Stimulated activated CD8-positive, alpha-beta memory T cell treated with anti-CD3 and anti-CD28 coated beads, Interleukin-4, amount 100 ng/mL, for 48 hours (primary cell): ENCODE data around the gene CACNB4.
"Not testable (repeated sequence)": the region's sequence is repeated elsewhere in the genome, so short reads cannot be mapped to it uniquely, and the experiment has no call there.

Experiments used
- DNase-seq: peaks from one replicate; pipeline ENCODE4 v3.0.0-alpha.2; 2020

Gene CACNB4

DNA sequence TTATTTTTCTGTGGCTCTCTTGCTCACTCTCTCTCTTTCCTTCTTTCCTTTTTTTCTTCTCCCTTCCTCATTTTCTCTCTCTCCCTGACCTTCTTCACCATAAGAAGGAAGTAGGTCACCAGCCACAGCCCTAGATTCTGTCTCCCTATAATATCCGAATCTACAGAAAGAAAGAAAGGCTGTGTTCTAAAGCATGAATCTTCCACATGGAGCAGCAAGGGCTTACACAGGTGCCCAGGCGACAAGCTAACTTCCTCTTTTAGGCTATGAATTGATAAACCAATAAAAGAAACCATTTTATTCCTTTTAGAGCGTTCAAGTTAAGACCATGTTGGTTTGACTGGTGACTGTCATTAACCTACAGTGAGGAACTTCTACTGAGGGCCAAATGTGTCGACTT lies 49.3 kb downstream of the CACNB4 start:
- DNase-seq, result no peak

DNA sequence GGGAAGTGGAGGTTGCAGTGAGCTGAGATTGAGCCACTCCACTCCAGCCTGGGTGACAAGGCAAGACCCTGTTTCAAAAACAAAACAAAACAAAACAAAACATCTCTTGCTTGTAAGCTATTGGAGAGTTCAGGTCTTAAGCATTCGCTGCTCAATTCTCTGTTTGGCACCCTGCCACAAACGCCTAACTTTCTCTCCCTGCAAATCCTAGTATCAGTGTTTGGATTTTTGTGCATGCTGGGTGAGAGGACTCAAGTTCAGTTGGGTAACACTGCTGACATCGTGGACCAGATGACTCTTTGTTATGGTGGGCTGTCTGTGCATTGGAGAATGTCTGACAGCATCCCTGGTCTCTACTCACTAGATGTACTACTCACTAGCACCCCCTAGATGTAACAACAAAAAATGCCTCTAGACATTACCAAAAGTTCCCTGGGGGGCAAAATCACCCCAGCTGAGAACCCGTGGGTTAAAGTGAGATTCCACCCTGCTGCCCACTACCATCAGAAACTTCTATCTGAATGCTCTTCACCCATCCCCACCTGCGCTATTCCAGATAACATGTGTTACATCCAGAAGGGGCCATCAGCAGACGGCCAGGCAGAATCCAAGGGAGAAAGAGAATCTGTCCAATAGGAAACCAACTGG lies 50.9 kb downstream of the CACNB4 start:
- no peak for DNase-seq

DNA sequence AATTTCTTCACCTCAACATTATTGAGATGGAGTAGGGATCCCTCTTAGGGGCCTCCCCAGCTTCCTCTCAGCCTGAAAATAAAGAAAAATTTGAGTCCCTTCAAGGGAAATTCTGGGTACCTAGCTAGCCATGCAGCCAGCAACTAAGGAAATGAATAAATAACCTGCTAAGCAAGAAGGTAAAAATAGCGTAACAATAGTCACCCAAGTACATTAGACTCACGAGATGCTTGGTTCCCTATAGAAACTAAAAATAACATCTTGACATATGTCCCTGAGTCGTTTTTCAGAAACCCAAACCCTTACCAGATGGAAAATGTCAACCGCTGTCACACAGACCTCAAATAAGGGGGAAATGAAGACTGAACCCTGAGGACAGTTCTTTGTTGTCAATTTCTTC lies 51.9 kb downstream of the CACNB4 start:
- no peak for DNase-seq

DNA sequence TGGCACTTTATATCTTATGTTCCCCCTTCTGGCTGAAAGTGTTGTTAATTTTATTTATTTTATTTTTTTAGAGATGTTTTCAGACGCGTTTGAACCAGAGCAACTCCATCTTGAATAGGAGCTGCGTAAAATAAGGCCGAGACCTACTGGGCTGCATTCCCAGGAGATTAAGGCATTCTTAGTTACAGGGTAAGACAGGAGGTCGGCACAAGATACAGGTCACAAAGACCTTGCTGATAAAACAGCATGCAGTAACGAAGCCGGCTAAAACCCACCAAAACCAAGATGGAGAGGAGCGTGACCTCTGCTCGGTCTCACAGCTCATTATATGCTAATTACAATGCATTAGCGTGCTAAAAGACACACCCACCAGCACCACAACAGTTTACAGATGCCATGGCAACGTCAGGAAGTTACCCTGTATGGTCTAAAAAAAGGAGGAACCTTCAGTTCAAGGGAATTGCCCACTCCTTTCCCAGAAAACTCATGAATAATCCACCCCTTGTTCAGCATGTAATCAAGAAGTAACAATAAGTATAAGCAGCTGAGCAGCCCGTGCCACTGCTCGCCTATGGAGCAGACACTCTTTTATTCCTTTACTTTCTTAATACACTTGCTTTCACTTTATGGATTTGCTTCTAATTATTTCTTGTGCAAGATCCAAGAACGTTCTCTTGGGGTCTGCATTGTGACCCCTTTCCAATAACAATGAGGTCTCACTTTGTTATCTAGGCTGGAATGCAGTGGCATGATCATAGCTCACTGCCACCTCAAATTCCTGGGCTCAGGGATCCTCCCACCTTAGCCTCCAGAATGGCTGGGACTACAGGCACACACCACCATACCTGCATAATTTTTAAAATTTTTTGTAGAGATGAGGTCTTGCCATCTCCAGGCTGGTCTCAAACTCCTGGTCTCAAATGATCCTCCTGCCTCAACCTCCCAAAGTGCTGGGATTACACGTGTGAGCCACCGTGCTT lies 55.9 kb downstream of the CACNB4 start:
- no peak for DNase-seq

DNA sequence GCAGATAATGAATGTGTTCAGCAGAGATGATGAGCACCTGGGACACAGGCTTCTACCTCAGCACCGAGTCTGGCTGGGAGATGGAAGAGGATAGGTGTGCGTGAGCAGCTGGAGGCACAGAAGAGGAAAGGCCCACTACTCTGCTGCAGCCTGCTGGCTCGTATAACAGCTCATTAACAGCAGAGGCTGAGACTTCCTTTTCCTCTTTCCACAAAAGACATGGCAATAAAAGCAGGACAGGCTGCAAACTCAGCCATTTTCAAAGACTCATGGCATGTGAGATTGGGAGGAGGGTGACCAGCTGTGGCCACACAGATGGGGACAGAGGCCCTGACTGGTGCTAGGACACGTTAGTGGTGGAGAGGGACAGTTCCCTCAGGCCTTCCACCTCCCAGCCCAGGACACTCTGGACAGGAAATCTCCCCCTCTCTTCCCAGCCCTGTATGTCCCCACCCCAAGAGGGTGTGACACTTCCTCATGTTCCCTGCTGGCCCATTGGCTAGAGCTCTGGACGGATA lies 60.3 kb downstream of the CACNB4 start:
- DNase-seq, result no peak

DNA sequence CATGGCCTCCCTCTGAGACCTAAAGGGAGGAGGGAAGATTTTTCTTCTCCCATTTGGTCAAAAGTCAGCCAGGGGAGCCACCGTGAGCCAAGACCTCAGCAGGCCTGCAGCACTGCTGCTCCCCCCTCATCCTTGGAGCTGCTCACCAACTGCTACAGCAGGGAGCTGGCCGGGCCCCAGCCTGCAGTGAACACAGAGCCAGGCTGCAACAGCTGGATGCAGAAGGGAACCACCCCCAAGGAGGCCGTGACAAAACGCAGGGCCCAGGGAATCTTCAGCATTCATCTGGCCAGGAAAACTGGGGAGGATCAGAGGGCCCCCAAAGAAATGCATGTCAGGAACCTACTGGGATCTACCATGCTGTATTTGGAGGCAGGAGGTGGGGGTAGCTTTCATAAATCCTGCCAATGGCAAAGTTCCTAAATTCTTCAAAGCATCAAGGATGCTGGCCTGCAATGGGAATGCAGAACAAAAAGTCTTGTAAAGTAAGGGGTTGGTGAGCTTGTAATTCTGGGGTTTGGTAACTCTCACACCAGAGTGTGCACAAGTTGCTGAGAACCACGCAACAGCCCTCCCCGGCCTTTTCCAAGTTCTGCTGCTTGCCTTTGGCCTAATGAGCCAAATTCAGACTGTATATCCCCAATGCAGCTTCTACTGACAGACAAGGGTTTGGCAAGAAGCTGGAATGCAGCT lies 61.0 kb downstream of the CACNB4 start:
- no peak for DNase-seq

DNA sequence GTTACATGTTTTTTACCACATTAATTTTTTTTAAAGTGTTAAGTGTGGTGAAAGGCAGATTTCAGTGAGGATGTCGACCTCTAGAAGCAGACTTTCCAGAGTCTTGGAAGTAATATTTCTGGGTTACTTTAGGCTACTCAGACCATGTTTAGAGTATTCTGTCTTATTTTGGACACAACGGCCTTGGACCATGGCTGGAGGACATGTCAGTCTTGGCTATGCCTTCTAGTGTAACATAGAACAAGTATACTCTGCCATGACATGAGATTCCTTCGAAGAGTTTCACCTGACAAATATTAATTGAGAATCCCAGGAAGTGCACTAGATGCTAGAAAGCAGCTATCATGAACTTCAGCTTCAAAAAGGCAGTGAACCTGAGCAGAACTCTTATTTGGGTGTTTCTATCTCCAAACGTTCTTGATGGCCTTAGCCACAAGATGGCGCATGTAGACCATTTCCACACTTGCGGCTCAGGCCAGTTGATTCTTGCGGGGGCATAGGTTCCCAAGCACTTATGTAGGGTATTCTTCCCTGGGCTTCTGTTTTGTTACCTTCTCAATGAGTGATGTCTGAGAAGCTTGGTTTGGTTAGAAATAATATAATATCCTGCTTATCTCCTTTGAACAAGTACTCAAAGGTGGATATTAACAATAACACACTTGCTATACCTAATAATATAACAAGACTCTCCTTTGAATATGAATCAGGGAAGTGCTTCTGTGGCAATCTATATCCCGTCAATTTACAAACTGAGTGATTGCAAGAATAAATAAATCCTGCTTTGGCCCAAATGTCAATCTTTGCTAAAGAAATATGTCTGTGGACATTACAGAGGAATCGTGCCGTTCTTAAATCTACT lies 62.0 kb downstream of the CACNB4 start:
- peak; percentile 66 for DNase-seq

DNA sequence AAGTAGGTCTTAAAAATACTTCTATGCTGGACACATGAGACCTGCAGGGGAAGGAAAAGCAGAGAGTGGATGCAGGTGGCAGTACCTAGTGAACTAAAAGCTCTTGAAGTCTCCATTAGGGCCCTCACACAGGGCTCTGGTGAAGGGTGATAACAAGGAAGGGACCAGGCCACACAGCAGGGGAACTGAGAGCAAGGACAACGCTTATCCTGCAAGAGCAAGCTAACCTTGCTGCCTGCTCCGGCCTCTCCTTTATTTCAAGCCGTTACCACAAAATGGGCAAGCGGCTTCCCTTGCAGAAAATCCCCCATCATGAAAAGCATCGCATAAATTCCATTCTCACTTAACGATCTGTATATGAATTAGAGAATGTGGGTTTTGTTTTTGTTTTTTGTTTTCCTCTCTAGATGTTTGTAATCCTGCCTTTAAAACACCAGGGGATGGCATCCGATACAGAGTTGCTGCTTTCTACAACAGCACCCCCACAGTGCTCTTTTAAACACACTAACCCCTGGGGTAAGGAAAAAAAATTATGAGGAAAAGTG lies 64.5 kb downstream of the CACNB4 start:
- DNase-seq, result no peak

DNA sequence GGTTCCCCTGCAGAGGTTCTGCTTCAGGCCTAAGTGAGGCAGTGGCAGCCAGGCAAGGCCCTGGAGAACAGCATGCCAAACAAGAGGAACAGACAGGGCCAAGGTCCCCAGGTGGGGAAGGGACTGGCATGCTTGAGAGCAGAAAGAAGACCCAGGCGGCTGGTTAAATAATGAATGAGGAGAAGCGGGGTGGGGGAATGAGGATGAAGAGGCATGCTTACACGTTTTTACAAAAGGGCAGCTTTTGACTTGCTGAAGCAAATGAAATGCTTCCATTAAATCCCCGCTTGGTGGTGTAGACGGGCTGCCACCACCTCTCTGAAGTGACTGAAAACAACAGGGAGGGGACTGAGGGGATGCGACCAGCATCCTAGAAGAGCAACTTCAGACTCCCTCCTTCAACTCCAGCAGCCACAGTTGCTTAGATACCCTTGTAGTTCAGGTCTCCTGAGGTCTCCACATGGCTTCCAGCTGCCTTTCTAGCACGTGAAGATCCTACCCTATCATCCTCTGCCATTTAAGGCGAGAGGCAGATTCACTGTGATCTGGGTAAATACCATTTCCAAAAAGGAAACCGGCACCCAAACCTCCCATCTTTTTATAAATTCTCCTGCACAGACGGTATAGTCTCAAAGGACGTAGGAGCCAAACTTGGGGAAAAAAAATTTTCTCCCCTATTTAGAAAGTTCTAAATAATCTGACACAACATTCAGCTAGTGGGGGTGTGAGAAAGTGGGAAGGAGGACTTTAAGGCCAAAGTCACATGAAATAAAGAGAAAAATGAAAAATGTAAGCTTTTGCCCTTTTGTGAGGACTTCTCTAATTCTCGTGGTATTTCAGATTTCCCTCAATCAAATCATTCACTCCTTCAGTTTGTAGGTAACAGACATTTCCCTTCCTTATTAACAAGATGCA lies 65.6 kb downstream of the CACNB4 start:
- DNase-seq, result no peak

DNA sequence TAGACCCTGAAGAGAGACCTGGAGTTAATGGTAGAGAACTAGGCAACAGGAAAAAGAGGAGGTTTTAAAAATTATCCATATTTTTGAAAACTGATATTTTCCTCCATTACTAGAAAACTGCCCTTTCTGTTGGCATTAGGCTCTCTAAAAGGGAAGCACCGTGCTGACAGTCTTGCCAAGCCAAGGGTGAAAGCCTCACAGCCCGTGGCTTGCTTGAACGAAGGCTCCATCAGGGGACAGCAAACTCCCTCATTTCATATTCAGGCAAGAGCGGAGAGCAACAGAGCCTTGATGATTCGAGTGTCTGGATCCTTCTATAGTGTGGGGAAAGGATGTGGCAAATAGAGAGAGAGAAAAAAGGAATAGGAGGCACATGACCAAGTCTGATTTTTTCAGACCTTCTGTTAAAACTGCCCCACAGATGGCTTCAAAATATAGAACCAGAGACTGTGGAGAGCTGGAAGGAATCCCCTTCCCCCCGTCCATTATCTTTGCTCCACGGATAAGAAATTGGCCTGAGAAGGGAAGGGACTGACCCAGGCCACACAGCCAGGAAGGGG lies 67.0 kb downstream of the CACNB4 start:
- no peak for DNase-seq

DNA sequence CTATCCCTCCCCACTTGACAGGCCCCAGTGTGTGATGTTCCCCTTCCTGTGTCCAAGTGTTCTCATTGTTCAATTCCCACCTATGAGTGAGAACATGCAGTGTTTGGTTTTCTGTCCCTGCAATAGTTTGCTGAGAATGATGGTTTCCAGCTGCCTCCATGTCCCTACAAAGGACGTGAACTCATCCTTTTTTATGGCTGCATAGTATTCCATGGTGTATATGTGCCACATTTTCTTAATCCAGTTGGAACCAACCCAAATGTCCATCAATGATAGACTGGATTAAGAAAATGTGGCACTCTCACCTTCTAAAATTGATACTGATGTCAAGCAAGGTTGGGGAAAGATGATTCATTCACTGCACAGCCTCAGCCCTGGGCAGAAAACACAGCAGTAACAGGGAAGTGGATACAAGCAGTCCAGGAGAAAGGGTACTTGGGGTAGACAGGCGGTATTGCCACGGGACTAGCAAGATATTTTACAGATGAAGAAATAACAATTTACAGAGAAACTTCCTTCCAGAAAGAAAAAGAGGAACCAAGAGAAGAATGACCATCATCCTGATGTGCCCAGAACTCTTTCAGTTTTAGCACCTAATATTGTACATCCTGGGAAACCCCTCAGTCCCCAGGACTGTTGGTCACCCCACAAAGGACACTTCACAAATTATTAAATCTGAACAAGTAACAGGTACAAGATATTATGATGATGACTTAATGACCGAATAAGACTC lies 68.1 kb downstream of the CACNB4 start:
- not testable (repeated sequence) for DNase-seq

DNA sequence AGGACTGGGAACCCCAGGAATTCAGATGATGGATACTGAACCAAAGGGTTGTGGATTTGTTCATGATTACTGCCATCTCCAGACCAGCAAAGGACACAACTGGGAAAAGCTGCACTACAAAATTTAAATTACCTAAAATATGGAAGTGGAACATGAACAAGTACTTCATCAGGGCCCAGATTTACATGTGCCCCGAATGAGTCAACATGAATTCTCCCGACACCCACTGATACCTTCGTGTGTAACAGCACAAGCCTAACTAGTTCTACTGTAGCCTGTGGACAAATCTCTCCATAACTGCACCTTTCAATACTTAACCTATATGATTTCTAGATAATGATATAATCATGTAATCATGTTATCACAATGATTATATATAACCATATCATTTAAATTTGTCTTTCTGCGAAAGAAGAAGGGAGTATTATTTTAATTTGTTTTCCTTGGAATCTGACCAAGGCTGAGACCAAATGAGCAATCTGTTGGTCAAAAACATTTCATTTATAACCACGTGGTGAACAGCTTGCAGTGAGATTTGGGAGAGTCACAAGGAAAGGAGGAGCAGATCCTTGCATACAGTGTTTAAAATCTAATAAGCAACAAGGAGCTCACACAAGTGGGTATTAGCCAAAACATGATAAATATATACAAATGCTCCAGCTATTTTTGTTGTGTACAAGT lies 70.5 kb downstream of the CACNB4 start:
- DNase-seq, result no peak

DNA sequence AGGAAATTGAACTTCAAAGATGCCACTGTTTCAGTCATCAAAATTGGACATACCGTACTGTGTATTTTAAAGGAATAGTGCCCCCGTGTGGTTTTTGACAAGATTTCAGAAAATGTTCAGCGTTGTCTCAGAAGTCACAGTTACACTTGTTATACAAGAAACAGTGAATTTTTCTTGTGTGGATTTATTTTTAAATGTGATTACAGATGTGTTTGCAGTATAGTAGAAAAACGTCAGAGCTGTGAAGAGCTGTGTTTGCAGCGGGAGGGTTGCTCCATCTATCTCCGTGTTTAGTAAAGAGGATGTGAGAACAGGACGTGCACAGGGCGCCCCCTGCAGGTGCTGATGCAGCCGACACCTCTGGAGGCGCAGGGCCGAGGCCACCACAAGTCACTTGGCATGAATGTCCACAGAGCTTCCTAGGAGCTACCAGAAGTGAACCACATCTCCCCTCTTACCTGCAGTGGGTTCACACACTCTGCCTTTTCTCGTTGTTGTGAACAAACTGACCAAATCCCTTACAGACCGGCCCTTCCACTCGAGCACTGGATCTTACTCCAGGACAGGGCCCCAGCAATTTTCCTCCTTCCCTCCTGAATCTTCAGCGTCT lies 73.1 kb downstream of the CACNB4 start:
- peak; percentile 89 for DNase-seq

DNA sequence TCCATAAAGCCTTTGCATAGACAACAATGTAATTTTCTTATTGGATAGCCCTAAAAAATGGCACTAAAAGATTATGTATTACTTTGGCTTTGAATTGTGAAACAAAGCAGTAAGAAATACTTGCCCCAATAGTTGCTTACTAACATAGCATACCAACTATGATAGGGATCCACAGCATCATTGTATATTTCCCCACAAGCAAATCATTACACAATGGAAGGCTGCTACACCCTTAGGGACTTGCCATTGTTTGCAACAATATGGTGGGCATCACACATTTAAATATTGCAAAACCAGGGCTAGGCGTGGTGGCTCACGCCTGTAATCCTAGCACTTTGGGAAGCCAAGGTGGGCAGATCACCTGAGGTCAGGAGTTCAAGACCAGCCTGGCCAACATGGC lies 74.4 kb downstream of the CACNB4 start:
- DNase-seq, result no peak

DNA sequence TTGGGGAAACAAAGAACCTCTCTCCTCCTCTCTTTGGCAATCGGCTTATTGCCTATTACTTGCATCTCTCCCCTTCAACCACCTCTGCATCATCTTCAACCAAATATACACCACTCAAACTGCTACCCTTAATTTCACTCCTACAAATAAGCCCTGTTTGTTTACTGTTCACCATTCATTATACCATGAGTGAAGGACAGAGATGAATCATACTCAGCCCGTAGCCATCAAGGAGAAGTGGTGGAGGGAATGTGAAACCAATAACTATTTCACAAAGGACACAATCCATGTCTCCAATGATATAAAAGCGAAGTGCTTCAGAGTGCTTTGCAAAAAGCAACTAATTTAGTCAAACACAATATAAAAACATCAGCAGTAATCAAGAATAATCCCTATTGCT lies 76.8 kb downstream of the CACNB4 start:
- no peak for DNase-seq

DNA sequence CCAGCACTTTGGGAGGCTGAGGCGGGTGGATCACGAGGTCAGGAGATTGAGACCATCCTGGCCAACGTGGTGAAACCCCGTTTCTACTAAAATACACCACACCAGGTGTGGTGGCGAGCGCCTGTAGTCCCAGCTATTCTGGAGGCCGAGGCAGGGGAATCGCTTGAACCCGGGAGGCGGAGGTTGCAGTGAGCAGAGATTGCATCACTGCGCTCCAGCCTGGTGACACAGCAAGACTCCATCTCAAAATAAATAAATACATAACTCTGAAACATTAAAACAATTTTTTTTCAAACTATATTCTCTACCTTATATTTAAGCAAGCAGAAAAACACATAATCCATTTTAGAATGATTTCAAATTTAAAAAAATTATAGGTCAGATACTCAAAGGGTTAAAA lies 77.8 kb downstream of the CACNB4 start:
- DNase-seq, result not testable (repeated sequence)

DNA sequence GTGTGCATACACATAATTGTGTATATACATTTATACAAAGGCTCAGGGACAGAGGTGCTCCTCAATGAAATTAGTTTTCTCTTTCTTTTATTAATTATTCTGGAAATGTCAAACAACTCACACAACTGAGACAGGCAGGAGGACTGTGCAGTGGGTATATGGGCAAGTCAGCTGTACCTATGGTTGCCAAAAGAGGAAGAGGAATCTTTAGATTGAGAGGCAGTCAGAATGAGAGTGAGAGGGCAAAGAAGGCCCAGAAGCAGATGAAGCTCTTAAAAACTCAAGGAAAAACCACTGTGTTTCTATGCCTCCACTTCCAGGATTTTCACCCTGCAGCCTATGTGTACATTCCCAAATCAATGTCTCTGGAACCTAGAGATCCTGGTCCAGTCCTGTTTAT lies 79.1 kb downstream of the CACNB4 start:
- DNase-seq, result no peak

DNA sequence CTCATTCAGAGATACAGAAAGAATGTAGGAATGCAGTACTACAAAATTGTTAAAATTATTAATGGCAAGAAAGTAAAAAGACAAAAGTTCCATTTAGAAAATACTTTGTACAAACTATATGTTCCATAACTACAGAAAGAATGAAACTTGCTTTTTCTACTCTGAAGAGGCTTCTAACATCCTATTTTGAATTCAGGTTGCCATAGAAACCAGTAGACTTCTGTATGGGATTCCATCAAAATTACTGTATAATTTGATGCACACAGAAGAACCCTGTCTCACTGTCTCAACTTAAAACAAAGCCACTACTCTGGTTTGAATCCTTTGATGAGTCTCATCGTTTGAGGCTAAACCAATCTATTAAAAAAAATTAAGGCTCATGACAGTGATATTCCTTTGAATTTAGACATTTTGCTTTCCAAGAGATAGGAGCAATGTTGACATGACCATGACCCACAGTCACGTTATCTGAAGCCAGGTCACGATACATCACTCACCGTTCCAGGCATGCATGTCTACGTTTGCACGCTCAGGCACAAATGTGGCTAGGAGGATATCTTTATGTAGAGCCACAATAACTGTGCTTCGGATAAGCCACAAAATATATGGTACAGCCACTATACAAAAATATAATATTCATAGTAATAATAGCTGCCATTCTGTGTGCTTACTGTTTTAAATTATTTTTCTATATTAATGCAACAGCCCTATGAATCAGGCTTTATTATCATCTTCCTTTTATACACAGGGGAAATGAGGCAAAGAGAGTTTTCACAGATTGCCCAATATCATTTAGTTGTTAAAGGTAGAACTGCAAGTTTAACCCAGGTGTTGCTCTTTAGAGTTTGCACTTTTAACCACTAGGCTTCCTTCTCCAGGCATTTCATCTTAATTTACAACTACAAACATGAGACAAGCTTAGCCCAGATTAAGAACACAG lies 82.4 kb downstream of the CACNB4 start:
- no peak for DNase-seq
